T-helper 2 cell treated with Interferon-gamma antibody and Interleukin-4, amounts not matched to agents 100 ng/mL and 5 ng/mL, for 36 hours (primary cell): ENCODE results near the gene SPECC1L. TPM values are rescaled to one million over a fixed set of nuclear protein-coding genes. Genes with fewer than 3 reads are reported as not detected.

Source experiments
- intact Hi-C: fragments of 100-400 bp; cut with micrococcal nuclease; formaldehyde crosslinking; loops from one replicate; pipeline ENCODE4 v1.15.1; 2023
- total RNA-seq: library from RNA; stranded (reverse); gene quantifications from 2 replicates; pipeline ENCODE4 v1.2.3, GENCODE V29; 2022

The SPECC1L gene
- total RNA-seq, 1 donor from 2014 or later: 40.4 TPM

DNA sequence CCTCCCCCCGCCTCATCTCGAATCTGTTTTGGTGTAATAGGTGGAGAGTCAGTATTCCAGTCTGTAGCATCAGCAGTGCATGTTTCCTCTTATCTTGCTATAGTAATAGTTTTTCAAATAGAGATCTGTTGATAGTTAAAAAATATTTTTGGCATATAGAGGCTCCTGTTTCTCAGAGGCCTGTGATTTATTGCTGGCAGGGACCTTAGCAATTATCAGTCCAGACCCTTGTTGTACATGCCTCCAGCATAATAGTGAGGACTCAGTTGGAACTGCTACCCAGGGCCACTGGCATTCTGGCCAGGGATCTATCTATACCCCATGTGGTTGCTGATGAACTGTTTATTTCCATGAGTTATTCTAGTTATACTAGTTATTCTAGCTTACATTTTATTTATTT lies 52.6 kb downstream of the SPECC1L start:
- intact Hi-C loops: no loop called here

- intact Hi-C loops: no loop called here
Measured at GRCh38 chr22:24323695-24324094, 53.1 kb downstream of the SPECC1L start.

DNA sequence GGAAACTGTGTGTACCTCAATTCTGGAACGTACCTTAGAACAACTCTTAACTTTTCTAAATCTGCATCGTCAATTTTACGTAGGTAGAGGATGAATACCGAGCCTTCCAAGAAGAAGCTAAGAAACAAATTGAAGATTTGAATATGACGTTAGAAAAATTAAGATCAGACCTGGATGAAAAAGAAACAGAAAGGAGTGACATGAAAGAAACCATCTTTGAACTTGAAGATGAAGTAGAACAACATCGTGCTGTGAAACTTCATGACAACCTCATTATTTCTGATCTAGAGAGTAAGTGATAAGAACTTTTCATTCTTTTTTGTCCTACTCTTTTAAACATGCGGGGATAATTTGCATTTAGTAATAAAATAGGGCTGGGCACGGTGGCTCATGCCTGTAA lies 53.5 kb downstream of the SPECC1L start:
- intact Hi-C loops: no loop called here

DNA sequence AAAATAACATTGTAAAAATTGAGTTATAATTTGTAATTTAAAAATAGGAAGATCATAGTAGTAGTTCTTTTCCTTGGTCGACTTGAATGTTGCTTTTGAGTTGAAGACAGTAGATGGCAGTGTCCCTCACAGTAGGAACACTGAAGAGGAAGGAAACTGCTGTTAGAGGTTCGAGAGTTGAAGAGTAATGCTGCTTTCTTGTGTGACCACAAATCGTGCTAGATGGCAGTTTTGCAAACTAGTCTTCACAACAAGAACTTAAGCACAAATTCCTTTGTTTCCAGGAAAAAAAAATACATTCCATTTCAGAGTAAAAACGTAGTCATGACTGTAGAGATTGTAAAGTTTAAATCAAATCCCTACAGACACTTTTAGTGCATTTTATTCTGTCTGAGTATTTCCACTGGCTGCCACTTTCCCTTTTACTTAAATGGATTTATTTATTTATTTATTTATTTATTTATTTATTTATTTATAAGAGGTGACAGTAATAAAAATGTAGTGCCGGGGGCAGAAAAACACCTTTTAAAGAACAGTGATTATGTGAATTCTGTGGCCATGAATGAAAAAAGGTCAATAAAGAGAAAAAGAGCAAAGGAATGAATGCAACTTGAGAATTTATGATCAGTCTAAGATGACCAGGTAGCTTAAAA lies 54.6 kb downstream of the SPECC1L start:
- intact Hi-C loops: loop anchor here (1.0 to 5.0 kb wide), 3 partner anchors 107 to 200 kb away; no protein-coding TSS in a partner anchor

DNA sequence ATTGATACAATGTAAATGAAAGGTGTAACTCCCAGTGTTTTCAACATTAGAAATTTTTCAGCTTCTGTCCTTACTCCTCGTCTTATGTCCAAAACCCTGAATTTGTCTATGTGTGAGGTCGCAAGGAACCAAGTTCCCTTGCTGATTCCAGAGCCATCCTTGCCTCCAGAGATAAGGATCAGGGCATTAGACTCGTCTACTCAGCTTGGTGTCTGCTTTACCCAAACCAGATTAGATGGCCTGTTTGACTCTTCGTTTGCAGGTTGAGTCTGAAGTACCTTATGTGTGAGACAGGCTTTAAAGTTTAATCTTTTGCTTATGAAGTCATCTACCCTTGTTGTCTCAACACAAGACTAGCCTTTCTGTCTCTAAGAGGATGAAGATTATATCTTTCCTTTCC lies 55.6 kb downstream of the SPECC1L start:
- intact Hi-C loops: loop anchor here (5.0 kb wide), 1 partner anchor 106 kb away; no protein-coding TSS in a partner anchor

GRCh38 chr22:24327832-24328231 lies 57.2 kb downstream of the SPECC1L start:
- intact Hi-C loops: loop anchor here (5.0 kb wide), 1 partner anchor 104 kb away; no protein-coding TSS in a partner anchor

DNA sequence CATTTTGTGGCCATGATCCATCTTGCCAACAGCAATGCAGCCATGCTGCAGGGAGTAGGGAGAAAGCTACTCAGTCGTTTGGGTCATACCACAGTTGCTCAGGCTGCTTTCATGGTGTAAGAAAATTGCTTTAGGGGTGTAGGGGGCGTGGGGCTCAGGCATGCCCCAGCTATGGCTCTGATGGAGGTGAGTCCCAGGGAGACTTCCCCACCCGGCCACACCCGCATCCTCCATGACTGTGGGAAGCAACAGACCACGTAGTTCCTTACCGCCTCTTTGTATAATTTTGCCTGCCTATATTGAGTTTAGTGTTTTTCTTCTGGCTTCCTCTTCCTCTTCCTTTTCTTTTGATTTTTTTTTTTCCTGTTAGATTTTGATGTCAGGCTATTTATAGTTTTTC lies 58.8 kb downstream of the SPECC1L start:
- intact Hi-C loops: loop anchor here (5.0 kb wide), 1 partner anchor 103 kb away; no protein-coding TSS in a partner anchor

DNA sequence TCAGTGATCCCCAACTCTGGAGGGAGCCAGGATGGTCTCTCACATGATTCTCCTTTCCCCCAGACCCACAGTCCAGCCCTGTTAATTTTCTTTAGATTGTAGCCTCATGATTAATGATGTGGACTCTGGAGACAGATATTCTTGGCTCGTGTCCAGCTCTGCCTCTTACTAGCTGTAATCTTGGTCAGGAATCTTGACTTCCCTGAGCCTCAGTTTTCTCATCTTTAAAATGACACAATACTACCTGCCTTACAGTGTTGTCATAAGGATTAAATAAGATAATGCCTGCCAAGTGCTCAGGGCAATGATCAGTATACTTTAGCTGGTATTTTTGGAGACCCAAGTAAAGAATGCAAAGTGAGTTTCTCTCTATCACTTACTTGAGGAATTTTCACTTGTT lies 60.0 kb downstream of the SPECC1L start:
- intact Hi-C loops: loop anchor here (10.0 kb wide), 1 partner anchor 776 kb away; no protein-coding TSS in a partner anchor

DNA sequence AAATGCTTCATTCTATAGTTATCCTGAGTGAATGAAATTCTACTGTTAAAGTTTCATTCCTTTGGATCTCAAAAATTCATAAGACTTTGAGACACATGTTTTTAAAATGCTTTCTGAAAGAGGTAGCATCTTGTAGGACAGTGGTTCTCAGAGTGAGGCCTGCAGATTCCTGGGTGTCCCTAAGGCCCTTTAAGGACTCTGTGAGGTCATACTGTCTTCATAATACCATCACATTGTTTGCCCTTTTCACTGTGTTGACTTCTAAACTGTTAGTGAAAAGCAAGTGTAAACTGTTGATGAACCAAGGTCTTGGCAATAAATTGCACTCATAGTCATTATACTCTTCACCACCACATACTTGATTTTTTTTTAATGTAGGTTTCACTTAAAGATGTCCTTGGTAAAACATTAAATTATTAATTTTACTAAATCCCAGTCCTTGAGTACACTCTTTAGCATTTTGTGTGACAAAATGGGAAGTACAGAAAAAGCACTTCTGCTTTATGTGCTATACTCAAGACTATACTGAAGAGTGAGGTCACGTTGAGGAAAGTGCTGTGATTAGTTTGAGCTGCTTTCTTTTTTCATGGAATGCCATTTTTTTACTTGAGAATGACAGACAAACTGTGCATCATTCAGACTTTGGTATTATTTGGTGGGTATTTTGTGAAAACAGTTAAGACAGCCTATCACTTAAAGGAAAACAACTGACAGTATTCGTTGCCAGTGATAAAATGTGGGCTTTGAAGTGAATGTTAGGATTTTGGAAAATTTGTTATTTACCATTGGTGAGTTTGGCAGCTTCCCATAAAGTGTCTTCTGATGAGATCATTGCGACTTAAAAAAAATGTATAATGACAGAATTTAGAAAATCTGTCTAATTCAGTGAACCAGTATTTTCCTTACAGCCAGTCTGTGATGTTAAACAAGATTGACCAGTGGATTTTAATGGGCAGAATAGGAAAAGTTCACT lies 61.1 kb downstream of the SPECC1L start:
- intact Hi-C loops: loop anchor here (10.0 kb wide), 1 partner anchor 777 kb away; no protein-coding TSS in a partner anchor

DNA sequence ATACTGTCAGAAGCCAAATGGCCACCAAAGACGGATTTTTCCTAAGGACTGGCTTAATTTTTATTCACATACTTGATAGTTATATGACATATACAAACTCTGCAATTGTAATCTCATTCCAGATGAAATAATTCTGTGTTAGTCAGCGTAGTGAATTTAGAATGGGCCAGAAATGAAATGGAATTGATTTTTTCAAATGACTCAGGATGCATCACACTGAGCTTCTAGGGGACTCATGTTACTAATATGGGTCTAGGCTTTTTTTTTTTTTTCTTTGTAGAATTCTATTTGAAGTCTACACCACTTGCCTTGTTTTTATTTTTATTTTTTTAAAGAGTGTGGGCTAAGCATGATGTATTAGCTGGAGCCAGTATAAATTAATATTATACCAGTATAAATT lies 62.7 kb downstream of the SPECC1L start:
- intact Hi-C loops: loop anchor here (10.0 kb wide), 1 partner anchor 778 kb away; no protein-coding TSS in a partner anchor

- intact Hi-C loops: loop anchor here (10.0 kb wide), 1 partner anchor 781 kb away; no protein-coding TSS in a partner anchor
Measured at GRCh38 chr22:24335496-24335895, 64.9 kb downstream of the SPECC1L start.

DNA sequence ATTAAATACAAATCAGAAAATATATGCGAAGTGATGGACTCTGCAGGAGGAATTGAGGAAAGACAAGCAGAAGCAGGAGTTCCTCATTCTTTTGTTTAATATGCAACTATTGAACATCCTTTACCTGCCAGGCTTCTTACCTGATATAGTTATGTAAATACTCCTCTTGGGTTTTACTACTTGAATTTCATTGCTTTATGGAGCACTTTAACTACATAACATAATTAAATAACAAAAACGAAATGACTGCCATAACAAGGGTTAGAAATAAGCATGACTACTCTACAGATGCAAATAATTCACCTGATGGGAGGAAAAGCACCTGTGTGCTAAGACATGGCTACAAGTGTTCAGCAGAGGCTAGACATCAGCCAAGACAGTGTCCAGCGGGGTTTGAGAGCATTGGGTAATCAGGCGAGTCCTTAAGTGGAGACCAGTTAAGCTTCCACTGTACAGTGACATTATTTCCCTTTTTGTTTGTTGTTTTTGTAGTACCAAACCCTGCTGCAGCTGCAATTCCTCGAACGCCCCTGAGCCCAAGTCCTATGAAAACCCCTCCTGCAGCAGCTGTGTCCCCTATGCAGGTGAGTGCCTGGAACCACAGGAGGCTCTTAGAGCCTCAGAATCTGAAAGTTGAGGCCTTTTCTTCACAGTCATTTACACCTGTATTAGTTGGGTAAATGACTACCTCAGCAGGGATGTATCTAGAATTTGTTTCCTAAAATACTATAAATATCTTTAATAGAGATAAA lies 67.4 kb downstream of the SPECC1L start:
- intact Hi-C loops: loop anchor here (10.0 kb wide), 1 partner anchor 783 kb away; no protein-coding TSS in a partner anchor

DNA sequence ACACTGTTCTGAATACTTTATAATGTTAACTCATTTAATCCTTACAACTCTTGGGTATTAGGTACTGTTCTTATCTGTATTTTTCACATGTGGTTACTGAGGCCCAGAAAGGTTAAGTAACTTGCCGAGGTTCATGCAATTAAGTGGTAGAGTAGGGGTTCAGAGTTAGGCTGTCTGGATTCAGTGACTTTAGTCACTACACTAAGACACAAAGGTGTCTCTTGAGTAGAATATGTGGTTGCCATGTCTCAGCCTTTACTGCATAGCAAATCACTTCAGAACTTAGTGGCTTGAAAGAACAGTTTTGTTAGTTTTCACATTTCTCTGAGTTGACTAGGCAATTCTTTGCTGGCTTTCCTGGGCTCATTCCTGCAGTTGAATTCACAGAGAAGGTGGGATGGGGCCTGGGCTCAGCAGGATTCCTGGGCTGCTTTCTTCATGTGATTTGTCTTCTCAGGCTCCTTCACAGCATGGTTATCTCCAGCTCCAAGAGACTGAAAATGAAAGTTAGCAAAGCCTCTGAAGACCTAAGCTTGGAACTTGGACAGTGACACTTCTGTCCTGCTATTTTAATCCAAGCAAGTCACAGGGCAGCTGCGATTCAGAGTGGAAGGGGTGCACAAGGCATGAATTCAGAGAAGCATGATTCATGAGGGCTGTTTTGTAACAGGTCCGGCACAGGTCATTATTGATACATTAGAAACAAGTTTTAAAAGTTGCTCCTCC lies 68.3 kb downstream of the SPECC1L start:
- intact Hi-C loops: loop anchor here (10.0 kb wide), 1 partner anchor 784 kb away; no protein-coding TSS in a partner anchor

DNA sequence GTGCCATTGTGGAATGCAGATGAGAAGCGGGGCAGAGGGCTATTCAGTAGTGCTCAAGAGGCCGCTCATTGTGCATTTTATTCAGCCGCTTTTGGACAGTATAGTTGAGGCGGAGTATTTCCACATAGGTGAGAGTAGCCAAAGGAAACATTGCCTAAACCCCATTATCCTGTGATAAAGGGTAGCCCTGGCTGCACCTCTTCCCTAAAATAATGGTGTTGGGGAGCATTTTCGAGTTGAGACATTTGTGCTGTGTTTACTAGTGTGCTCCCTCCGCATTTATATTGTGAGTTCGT lies 68.8 kb downstream of the SPECC1L start:
- intact Hi-C loops: loop anchor here (10.0 kb wide), 1 partner anchor 785 kb away; no protein-coding TSS in a partner anchor

- intact Hi-C loops: no loop called here
Measured at GRCh38 chr22:24341627-24342026, 71.0 kb downstream of the SPECC1L start.

GRCh38 chr22:24350627-24351026 lies 80.0 kb downstream of the SPECC1L start:
- intact Hi-C loops: no loop called here

- intact Hi-C loops: no loop called here
Measured at GRCh38 chr22:24353121-24353520, 82.5 kb downstream of the SPECC1L start.

- intact Hi-C loops: no loop called here
Measured at GRCh38 chr22:24355574-24355973, 84.9 kb downstream of the SPECC1L start.

- intact Hi-C loops: no loop called here
Measured at GRCh38 chr22:24357547-24357946, 86.9 kb downstream of the SPECC1L start.

DNA sequence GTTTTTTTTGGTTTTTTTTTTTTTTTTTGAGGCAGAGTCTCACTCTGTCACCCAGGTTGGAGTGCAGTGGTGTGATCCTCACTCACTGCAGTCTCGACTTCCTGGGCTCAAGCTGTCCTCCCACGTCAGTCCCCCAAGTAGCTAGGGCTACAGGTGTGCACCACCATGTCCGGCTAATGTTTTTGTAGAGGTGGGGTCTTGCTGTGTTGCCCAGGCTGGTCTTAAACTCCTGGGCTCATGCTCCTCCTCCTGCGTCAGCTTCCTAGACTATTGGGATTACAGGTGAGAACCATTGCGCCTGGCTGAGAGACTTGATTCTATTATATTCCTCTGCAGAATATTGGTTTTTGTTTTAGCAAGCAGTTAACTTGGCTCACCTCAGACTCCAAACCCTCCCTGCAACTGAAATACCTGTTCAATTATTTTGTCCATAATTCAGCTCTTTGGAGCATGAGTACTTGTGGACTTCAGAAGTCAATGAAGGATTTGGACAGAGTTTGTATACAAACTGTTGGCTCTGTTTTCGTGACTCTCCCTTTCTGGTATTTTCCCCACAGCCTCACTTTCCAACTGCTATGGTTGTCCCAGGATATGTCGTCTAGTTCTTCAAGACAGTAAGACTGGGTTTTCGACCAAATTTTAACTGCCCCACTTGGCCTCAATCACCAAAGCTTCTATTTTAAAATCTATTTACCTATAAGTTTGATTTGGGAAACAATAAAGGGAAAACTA lies 87.6 kb downstream of the SPECC1L start:
- intact Hi-C loops: no loop called here
